ENCODE measurements around the gene MAPKAP1.
A peak's percentile ranks its signal among the peaks of the same experiment; 100 is the strongest.

Gene MAPKAP1

DNA sequence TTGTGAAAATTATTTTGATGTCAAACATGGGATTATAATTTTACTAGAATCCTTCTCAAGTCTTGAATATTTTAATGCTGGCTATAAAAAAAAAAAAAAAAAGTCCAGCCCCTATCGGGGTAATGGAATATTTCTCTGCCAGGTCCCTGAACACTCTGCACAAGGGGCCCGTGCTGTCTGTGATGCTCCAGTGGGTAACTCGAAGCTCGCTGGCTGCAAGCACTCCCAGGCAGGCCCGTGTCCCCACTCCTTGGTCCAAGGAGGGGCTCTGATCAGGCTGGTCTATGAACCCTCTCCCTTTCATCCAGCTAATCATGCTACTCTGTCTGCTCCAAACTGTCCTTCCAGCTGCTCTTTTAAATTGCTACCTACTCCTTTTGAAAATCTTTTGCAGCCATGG lies 264.6 kb downstream of the MAPKAP1 start:
- DNase-seq = no peak

DNA sequence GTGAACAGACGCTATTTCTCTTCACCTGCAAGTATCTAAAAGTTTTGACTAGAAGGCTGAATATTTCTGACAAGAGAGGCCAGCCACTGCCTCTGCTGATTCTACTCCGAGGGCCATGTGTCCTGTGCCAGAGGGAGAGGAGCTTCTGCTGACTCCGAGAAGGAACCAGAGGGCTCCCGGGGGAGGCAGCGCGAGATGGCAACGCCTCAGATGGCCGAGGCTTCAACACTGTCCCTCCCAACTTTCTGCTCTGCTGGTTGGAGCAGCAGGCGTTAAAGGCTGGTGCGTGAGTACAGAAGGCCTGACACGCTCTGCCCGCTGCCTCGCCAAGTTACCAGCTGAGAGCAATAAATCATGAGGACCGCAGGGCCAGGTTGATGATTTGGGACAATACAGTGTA lies 266.6 kb downstream of the MAPKAP1 start:
- DNase-seq = peak; percentile 42

DNA sequence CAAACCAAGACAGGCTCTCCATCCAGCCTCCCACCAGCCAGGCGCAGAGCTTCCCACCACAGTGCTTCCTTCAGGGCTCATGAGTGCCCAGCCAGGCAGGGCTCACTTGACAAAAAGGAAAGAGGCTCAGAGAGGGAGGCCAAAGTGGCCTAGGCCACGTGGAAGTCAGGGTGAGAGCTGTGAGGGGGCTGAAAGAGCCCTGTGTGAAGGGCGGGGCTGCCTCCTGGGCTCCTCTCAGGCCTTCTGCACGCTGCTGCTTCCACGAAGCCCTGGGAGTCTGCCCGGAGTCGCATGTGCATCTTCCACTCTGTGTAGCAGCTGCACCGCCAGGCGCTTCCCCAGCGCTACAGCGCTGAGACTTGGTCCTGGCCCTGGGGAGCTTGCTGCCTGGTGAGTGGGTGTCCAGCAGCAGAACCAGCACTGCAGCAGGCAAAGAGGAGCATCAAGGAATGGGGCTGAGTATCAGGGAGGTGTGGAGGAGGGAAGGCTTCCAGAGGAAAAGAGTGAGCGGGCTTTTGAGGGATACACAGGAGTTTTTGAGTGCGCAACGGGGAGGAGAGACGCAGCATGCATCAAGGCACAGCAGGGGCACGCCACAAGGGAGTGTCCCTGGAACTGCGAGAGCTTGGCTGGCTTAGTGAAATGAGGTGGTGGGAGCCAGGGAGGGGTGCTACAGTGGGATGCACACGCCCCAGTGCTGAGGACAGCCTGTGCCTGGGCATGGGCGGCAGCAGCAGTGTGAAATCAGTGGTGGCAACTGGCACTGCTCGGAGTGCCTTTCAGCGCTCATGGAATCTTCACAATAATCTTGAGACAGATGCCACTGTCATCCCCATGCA lies 267.4 kb downstream of the MAPKAP1 start:
- peak; percentile 41 for DNase-seq

DNA sequence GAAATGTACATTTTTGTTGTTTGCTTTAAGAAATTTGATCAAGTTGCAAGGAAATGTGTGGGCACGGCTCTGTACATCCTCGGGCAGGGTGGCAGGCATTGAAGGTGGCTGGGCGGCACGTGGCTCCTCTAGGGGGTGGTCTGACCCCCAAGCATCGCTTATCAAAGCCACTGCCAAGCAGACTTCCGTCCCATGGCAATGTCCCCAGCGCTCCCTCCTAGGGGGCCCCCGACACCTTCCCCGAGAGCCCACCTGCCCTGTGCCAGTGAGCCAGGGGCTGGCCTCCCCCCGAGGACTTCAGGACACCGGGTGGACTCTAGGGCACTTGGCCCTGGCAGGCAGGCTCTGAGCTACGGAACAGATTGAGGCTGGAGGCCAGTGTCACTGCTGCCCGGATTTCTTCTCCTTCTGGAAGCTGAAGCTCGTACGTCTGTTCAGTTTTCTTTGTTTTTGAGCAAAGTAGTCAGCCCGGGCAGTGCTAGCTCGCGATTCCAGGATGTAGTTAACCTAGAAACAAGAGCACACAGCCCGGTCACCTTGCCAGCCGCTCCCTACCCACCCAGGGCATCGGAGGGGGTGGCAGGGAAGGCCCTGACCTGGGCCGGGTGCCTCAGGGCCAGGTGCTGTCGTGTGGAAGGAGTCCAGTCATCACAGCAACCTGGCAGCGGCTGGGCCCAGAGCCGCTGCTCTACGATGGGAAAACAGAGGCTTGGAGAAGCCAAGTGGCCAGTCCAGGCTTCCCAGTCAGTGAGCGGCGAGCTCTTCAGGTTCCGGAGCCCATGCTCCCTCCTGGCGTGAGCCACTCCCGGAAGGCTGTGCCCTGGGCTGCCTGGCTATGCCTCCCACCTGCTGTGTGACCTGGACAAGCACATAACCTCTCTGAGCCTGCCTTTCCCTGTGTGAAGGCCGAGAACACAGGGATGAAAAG lies 268.2 kb downstream of the MAPKAP1 start:
- peak; percentile 43 for DNase-seq

DNA sequence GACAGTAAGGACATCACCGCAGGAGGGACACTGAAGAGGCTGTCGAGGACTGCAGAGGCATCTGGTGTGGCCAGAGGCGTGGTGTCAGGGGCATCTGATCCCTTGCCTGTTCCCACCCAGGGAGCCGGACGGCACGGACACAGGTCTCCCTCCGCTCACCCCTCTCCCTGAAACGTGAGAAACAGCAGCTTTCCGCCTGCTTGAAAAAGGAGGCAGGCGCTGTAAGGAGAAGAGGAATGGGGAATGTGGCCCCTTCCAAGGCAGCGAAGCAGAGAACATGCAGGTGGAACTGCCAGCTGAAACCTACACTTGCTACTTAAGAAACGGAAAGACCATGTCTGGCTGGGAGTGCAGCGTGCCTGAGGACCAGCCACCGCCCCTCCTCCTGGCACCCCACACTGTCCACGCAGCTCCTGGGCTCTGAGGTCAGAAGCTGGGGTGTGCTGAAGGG lies 269.2 kb downstream of the MAPKAP1 start:
- DNase-seq = no peak

- no peak for DNase-seq
Observed at GRCh38 chr9:125436613-125437443, 270.2 kb downstream of the MAPKAP1 start.

- DNase-seq = no peak
Observed at GRCh38 chr9:125435776-125436612, 271.0 kb downstream of the MAPKAP1 start.

DNA sequence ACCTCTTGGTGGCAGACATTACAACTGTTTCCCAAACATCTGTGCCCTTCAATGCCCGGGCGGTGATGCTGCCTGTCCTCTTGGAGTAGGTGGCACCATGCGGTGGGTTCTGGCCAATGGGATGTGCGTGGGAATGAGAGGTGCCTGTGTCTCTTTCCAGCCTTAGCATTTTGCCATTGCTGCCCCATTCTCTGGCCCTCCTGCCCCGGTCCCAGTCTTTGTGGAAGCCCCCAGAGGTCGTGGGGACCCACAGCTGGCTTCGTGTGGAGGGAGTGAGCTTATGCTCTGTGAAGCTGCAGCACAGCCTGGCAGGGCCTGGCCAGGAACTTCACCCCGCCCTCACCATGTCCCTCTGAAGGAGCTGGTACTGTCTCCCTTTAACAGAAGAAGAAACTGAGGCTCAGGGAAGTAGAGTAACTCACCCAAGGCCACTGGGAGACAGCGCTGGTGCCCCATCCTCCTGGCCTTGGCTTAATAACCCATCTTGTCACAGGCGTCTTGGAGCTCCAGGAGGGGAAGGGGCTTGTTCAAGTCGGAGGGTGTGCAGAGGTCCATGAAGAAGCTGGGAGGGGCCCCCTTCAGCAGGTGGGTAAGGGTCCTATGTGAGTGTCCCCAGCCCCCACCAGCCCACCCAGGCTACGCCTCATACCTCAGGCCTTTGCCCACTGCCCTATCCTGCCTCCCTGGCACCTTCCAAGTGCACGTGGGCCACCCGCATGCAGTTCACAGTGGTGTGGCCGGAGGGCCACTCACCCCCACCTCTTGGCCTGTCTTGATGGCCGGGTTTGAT lies 271.8 kb downstream of the MAPKAP1 start:
- no peak for DNase-seq

- no peak for DNase-seq
Observed at GRCh38 chr9:125433461-125434011, 273.5 kb downstream of the MAPKAP1 start.

DNA sequence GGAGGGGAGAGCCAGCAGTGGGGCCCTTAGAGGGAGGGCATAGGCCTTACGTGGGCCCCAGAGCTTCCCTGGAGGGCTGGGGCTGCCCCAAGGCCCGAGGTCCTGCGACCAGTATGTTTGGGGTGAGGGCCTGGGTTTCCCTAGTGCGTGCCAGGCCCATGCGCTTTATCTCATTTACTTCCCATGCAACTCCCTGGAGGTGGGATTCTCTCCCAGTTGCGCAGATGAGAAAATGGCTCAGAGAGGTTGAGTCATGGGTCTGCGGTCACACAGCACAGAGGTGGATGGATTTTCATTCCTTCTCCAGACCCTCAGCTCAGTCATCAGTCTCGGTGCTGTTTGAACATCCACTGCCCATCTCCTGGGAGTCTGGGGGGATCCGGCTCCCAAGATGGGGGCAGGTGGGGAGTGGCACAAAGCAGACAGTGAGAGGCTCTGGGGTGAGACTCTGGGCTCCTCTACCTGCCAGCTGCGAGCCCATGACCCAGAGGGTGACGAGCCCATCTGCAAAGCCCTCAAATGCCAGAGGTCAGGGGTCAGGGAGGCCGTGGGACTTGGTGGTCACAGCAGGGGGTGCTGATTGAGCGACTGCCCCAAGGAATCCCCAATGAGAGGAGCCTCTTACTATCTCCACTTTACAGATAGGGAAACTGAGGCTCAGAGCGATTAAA lies 274.2 kb downstream of the MAPKAP1 start:
- DNase-seq = no peak

DNA sequence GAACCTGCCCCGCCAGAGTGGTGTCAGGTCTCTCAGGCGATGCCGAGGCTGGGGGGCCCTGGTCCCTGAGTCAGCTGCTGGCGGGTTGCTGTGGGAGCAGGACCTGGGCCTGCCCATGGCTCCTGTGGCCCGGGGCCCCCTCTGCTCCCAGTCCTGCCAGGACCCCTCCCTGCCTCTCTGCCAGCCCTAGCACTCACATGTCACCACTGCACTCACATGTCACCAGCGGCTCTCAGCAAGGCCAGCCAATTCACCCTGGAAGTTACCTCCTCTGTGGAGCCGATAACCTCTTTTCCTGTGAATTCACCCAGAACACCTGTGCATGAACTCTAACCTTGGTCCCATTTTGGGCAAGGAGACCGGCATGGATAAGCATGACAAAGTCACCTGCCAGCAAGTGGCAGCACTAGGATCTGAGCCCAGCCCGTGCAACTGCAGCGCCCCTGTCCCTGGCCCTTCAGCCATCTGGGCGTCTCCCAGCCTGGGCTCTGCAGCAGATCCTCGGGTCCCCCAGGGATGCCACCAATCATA lies 275.2 kb downstream of the MAPKAP1 start:
- no peak for DNase-seq

DNA sequence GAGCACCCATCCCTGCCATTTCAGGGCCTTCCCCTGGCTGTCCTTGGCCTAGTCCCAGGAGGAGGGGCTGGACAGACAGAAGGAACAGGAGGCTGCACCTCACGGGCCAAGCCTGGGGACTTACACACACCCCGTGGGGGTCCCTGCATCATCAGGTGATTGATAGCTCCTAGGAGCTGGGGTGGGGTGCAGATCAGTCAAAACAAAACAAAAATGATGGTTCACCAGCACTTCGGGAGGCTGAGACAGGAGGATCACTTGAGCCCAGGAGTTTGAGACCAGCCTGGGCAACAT lies 276.0 kb downstream of the MAPKAP1 start:
- no peak for DNase-seq

DNA sequence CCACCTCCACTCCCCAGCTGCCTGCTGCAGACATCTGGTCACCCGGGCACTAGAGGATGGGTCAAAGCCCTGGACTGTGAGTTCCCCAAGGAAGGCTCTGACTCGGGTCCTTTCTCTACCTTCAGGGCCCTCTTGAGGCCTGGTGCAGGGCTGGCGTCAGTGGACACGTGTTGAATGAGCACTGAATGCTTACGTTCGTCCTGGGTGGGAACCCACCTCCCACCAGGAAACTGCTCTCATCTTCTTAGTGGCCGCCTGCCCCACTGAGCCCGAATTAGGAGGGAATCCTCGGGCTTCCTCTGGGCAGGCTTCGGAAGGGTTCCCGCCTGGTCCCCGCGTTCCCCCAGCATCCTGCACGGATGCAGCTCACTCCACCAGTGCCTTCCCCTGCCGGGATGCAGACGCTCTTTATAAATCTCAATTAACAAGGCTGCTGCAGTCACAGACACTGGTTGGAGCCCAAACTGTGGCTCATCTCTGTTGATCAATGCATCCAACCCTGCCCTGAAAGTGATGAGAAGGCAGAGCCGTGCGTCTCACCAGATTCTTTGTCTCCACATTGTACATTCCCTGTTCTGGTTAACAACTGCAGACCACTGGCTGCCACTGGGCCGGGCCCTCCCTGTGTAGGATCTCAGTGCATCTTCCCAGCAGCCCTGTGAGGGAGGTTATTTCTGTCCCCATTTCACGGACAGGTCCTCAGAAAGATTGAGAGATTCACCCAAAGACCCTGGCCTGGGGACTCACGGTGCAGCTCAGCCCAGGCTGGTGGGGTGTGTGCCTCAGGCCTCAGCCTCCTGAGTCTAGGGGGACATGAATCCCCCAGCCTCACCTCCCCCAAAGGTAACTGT lies 276.6 kb downstream of the MAPKAP1 start:
- no peak for DNase-seq

GRCh38 chr9:125429476-125430160 lies 277.4 kb downstream of the MAPKAP1 start:
- DNase-seq = no peak

- no peak for DNase-seq
Observed at GRCh38 chr9:125428902-125429467, 278.0 kb downstream of the MAPKAP1 start.

DNA sequence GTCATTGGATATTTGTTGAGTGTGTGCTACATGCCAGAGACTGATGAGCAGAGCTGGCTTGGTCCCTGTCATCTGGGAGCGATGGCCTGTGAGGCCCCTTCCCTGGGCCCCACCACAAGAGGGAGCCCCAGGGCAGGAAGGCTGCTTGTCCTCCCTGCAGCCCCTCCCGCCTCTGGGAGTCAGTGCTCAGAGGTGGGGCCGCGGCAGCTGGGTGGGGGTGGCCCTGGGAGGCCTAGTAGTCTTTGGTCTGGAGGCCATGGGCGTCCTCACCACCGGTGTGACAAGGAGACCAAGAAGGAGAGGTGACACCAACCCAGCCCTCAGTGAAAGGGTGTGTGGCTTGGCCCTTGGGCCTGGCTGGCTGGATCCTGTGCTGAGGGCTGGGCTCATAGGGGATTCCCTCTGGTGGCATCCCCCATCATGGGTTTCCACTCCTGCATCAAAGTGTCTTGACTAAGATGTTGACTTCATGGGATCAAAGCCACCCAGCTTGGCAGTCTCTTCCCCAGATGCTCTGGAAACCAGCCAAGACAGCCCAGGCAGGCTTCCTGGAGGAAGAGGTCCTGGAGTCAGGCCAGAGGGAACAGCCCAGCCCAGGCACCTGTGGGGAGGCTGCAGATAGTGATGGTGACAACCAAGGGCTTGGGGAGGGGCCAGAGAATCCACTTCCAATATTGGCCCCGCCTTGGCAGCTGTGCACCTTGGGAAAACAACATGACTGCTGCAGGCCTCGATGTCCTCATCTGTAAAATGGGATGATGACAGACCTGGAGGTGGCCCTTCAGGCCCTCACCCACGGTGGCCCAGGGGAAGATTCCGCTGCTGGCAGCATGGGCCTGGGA lies 278.7 kb downstream of the MAPKAP1 start:
- no peak for DNase-seq

GRCh38 chr9:125427556-125427955 lies 279.5 kb downstream of the MAPKAP1 start:
- DNase-seq = no peak
